Measurements from ENCODE around the gene ATP1A4.

DNA sequence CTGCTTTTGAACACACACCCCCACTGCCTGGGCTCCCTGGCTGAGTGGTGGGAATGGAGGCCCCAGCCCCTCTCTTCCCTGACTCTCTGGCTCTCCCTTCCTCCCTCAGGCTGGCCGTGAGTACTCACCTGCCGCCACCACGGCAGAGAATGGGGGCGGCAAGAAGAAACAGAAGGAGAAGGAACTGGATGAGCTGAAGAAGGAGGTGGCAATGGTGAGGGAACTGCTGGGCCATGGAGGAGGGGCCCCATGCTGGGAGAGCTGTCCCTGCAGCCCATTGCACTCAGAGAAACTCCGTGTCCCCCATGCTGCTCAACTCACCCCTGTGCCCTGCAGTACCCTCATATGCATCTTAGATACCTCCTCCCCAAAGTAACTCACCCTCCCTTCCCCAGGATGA lies 30.6 kb upstream of the ATP1A4 start:
- TF ChIP-seq ZBTB7A (IDR thresholded peaks at IDR 0.05; ENCODE audit: borderline replicate concordance, control insufficient read depth, low read depth, low read length) (no peak), SMC3 (conservative IDR thresholded peaks at IDR 0.05; ENCODE audit: insufficient read depth, low read depth, low read length) (no peak), CBX5 (IDR thresholded peaks at IDR 0.05; ENCODE audit: borderline replicate concordance, low read depth) (no peak), ZNF77 (CRISPR knock-in tag; IDR thresholded peaks at IDR 0.05) (no peak), TBL1XR1 (IDR thresholded peaks at IDR 0.05; ENCODE audit: low read length in 2 of 2) (no peak), PRPF4 (IDR thresholded peaks at IDR 0.05; ENCODE audit: insufficient read depth, low read depth, low read length, poor library complexity, severe bottlenecking) (no peak), POLR2AphosphoS5 (IDR thresholded peaks at IDR 0.05; ENCODE audit: control insufficient read depth, insufficient read depth, low read depth, low read length) (no peak)
- TF ChIP-seq, protein P1, sequence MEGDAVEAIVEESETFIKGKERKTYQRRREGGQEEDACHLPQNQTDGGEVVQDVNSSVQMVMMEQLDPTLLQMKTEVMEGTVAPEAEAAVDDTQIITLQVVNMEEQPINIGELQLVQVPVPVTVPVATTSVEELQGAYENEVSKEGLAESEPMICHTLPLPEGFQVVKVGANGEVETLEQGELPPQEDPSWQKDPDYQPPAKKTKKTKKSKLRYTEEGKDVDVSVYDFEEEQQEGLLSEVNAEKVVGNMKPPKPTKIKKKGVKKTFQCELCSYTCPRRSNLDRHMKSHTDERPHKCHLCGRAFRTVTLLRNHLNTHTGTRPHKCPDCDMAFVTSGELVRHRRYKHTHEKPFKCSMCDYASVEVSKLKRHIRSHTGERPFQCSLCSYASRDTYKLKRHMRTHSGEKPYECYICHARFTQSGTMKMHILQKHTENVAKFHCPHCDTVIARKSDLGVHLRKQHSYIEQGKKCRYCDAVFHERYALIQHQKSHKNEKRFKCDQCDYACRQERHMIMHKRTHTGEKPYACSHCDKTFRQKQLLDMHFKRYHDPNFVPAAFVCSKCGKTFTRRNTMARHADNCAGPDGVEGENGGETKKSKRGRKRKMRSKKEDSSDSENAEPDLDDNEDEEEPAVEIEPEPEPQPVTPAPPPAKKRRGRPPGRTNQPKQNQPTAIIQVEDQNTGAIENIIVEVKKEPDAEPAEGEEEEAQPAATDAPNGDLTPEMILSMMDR (IDR thresholded peaks at IDR 0.05 in 2 of 3, conservative IDR thresholded peaks at IDR 0.05 in 1 of 3; ENCODE audit: insufficient read depth in 2 of 3, low read depth in 1 of 3, low read length in 3 of 3) = no peak

Measured in K562 (cell line).